Panc1 (cell line): ENCODE results near the gene SNORC. TPM values are rescaled to one million over a fixed set of nuclear protein-coding genes. Genes with fewer than 3 reads are reported as not detected.

Experiments
- ATAC-seq: fragments of 200-7000 bp; cut with Tn5 transposase; 2 replicates; pipeline ENCODE4 v1.9.1; 2020; ENCODE audit warnings: mild to moderate bottlenecking, moderate library complexity
- BruUV-seq: library from RNA; stranded (reverse); fragments of 400-500 nt; replicated peaks from 2 replicates; lab custom pipeline; 2021; lab: Mats Ljungman, UMichigan
- CTCF ChIA-PET: fragments of 300-600 bp; sonication (Branson Sonifier 250); formaldehyde crosslinking; loops from one replicate; lab custom pipeline; 2022; ENCODE audit warnings: antibody characterized with exemption; lab: Charles Lee
- POLR2A ChIA-PET: fragments of 300-600 bp; sonication (Branson Sonifier 250); formaldehyde crosslinking; loops from one replicate; lab custom pipeline; 2022; ENCODE audit warnings: antibody characterized with exemption; lab: Charles Lee
- DNase-seq: peaks from one replicate; pipeline ENCODE4 v3.0.0-alpha.2; 2010; ENCODE audit warnings: low read depth, low spot score
- H3K27ac ChIP-seq: 2 replicates; pipeline ENCODE4 v1.5.1; 2011; ENCODE audit warnings: mild to moderate bottlenecking, low read length, inconsistent platforms
- H3K27me3 ChIP-seq: fragments of 200-500 bp; sonication (Bioruptor generic); 2 replicates; pipeline ENCODE4 v1.6.0; 2014; ENCODE audit warnings: low read length, inconsistent platforms; ENCODE audit not compliant: control insufficient read depth, insufficient read depth
- H3K36me3 ChIP-seq: fragments of 200-500 bp; sonication (Bioruptor generic); 2 replicates; pipeline ENCODE4 v1.5.1; 2014; ENCODE audit warnings: inconsistent platforms, mild to moderate bottlenecking, low read length, moderate library complexity; ENCODE audit not compliant: control insufficient read depth, insufficient read depth
- H3K4me1 ChIP-seq: 2 replicates; pipeline ENCODE4 v1.5.1; 2011; ENCODE audit warnings: inconsistent platforms, mild to moderate bottlenecking, low read length, moderate library complexity; ENCODE audit not compliant: control insufficient read depth, insufficient read depth
- H3K4me3 ChIP-seq, 2 experiments: 2 replicates each; pipeline ENCODE4 v1.5.1; 2011 to 2012; ENCODE audit warnings: low read depth in 2 of 2, low read length in 2 of 2, mild to moderate bottlenecking in 2 of 2, inconsistent platforms in 1 of 2, moderate library complexity in 1 of 2
- H3K9me3 ChIP-seq: fragments of 200-500 bp; sonication (Bioruptor generic); 2 replicates; pipeline ENCODE4 v1.5.1; 2014; ENCODE audit warnings: low read depth, mild to moderate bottlenecking, inconsistent platforms, low read length, moderate library complexity; ENCODE audit not compliant: control insufficient read depth, insufficient read depth
- POLR2AphosphoS5 ChIP-seq: IDR thresholded peaks from 2 replicates; pipeline ENCODE4 v1.6.1; 2012; ENCODE audit warnings: mild to moderate bottlenecking, low read depth, low read length, moderate library complexity
- SIN3A ChIP-seq: IDR thresholded peaks from 2 replicates; pipeline ENCODE4 v1.6.1; 2012; ENCODE audit warnings: low read depth, mild to moderate bottlenecking, low read length, moderate library complexity, borderline replicate concordance; ENCODE audit not compliant: insufficient read depth
- TCF7L2 ChIP-seq: IDR thresholded peaks from 2 replicates; pipeline ENCODE4 v1.6.1; 2011; ENCODE audit warnings: mild to moderate bottlenecking, low read depth, low read length, inconsistent platforms
- in situ Hi-C: cut with HindIII; loops from 2 replicates; pipeline ENCODE4 v1.10.0; 2016; ENCODE audit warnings: low sequenced_read_pairs, low pct_unique_long_range_greater_than_20kb
- intact Hi-C: fragments of 100-400 bp; cut with micrococcal nuclease; formaldehyde crosslinking; loops from one replicate; pipeline ENCODE4 v1.10.0; 2022; ENCODE audit not compliant: unreplicated experiment
- total RNA-seq: library from RNA; stranded (reverse); gene quantifications from one replicate; pipeline ENCODE4 v1.2.1, GENCODE V29; 2021; ENCODE audit not compliant: unreplicated experiment
- TF ChIP-seq, protein P1 (sequence below): fragments of 450-650 bp; IDR thresholded peaks from 2 replicates; pipeline ENCODE4 v1.5.1; 2017; ENCODE audit warnings: mild to moderate bottlenecking
- TF ChIP-seq, protein P2 (sequence below), 2 experiments: IDR thresholded peaks; 2 replicates each; pipeline ENCODE4 v1.6.1; 2011 to 2012; ENCODE audit warnings: low read depth in 2 of 2, control low read depth in 1 of 2, low read length in 1 of 2, mild to moderate bottlenecking in 1 of 2, moderate library complexity in 1 of 2; ENCODE audit not compliant: insufficient read depth in 1 of 2

Gene SNORC
- total RNA-seq, 1 experiment from 2014 or later, result 6.8 TPM

DNA sequence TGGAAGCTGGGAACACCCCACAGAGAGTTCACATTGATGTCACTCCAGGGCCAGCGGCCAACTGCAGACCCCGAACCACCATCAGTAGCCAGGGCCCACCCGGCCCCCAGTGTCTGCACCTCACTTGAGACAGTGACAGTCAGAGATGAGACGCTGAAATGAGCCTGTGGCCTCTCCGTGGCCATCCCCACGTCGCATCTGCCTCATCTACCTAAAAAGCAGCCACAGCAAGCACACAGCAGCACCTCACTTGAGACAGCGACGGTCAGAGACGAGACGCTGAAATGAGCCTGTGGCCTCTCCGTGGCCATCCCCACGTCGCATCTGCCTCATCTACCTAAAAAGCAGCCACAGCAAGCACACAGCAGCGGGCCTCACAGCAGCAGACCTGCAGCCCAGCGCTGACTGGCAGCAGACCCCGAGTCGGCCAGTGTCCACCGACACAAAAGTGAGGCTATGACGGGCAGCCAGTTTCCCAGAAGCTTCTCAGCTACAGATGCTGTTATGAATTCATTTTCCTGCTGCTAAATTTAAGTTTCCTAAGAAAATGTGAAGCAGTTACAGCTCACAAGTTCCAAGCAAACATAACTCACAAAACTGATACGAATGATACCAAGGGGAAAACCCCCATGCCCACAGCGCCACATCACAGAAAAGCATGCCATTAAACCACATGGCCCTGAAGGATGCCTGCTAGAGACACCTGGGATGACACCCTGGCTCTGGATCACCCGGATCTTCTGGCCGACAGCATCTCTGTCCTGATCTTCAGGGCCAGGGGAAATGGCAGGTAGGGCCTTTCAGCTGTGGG is 27.7 kb downstream of the SNORC start:
- in situ Hi-C loops (no loop called here), intact Hi-C loops (no loop called here)
- POLR2A ChIA-PET, result no interaction called here
- H3K27ac ChIP-seq, result no peak overlapping the region
- peaks cover 18% of the 10 kb centered on the region for H3K4me1 ChIP-seq
- no peak for DNase-seq
- no TSS peak for BruUV-seq
- ATAC-seq, result no peak
- no peaks in the 10 kb centered on the region for H3K9me3 ChIP-seq
- no peaks in the 10 kb centered on the region for H3K27me3 ChIP-seq
- TF ChIP-seq, protein P1, sequence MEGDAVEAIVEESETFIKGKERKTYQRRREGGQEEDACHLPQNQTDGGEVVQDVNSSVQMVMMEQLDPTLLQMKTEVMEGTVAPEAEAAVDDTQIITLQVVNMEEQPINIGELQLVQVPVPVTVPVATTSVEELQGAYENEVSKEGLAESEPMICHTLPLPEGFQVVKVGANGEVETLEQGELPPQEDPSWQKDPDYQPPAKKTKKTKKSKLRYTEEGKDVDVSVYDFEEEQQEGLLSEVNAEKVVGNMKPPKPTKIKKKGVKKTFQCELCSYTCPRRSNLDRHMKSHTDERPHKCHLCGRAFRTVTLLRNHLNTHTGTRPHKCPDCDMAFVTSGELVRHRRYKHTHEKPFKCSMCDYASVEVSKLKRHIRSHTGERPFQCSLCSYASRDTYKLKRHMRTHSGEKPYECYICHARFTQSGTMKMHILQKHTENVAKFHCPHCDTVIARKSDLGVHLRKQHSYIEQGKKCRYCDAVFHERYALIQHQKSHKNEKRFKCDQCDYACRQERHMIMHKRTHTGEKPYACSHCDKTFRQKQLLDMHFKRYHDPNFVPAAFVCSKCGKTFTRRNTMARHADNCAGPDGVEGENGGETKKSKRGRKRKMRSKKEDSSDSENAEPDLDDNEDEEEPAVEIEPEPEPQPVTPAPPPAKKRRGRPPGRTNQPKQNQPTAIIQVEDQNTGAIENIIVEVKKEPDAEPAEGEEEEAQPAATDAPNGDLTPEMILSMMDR, result no peak
- no peak for TF ChIP-seq SIN3A
- CTCF ChIA-PET, result interaction anchor here (0.6 kb wide), 1 partner anchor 52 kb away, joined by 3 read pairs; no protein-coding TSS in a partner anchor
- no peak overlapping the region for H3K4me3 ChIP-seq
- H3K36me3 ChIP-seq, result no peaks in the 10 kb centered on the region

DNA sequence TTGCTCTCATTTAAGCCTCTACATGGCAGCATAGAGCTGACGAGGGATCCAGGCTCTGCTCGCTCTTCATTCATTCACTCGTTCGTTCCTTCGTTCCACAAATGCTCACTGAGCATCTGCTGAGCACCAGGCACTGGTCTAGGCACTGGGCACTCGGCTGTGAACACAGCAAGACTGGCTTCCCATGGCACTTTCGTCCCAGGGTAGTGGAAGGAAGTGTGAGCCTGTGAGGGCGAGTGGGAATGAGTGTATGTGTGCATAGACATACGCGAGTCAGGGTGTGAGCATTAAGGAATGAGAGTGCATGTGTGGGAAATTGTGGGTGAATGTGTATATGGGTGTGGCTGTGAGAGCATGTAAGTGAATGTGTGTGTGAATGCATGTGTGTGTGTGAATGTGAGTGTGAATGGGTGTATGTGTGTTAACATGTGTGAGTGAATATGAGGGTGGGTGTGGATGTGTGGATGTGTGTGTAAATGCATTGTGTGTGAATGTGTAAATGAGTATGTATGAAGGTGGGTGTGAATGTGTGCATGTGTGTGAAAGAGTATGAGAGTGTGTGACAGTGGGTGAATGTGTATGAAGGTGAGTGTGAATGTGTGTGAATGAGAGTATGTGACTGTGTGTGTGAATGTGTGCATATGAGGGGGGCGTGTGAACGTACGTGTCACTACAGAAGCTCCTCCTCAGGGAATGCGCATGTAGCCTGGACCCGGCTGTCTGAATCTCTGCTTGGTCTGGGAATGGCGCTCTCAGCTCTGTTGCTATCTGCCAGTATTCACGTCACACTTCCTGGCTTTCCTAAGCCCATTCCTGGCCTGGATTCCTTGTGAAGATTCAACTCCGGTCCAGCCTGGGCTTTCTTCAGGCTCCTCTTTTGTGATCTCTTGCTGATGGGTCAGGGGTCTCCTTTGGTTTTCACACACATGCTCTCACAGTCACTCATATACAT is 28.8 kb downstream of the SNORC start:
- DNase-seq (no peak), ATAC-seq (no peak)
- Histone ChIP-seq H3K4me1 (peaks cover 29% of the 10 kb centered on the region), H3K27ac (no peak overlapping the region), H3K27me3 (no peaks in the 10 kb centered on the region), H3K4me3 (no peak overlapping the region), H3K36me3 (no peaks in the 10 kb centered on the region), H3K9me3 (no peaks in the 10 kb centered on the region)
- BruUV-seq, result no TSS peak
- in situ Hi-C loops, result no loop called here
- CTCF ChIA-PET, result no interaction called here
- intact Hi-C loops, result no loop called here
- TF ChIP-seq, protein P1, result no peak
- TF ChIP-seq POLR2AphosphoS5, result no peak
- TF ChIP-seq TCF7L2, result no peak
- TF ChIP-seq SIN3A, result no peak
- TF ChIP-seq, protein P2, sequence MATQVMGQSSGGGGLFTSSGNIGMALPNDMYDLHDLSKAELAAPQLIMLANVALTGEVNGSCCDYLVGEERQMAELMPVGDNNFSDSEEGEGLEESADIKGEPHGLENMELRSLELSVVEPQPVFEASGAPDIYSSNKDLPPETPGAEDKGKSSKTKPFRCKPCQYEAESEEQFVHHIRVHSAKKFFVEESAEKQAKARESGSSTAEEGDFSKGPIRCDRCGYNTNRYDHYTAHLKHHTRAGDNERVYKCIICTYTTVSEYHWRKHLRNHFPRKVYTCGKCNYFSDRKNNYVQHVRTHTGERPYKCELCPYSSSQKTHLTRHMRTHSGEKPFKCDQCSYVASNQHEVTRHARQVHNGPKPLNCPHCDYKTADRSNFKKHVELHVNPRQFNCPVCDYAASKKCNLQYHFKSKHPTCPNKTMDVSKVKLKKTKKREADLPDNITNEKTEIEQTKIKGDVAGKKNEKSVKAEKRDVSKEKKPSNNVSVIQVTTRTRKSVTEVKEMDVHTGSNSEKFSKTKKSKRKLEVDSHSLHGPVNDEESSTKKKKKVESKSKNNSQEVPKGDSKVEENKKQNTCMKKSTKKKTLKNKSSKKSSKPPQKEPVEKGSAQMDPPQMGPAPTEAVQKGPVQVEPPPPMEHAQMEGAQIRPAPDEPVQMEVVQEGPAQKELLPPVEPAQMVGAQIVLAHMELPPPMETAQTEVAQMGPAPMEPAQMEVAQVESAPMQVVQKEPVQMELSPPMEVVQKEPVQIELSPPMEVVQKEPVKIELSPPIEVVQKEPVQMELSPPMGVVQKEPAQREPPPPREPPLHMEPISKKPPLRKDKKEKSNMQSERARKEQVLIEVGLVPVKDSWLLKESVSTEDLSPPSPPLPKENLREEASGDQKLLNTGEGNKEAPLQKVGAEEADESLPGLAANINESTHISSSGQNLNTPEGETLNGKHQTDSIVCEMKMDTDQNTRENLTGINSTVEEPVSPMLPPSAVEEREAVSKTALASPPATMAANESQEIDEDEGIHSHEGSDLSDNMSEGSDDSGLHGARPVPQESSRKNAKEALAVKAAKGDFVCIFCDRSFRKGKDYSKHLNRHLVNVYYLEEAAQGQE (IDR thresholded peaks at IDR 0.05; ENCODE audit: insufficient read depth in 1 of 2, low read depth in 2 of 2, low read length in 1 of 2), result no peak
- POLR2A ChIA-PET, result no interaction called here
